Measurements from ENCODE around the gene KCNJ11. TPM values are rescaled to one million over a fixed set of nuclear protein-coding genes. Genes with fewer than 3 reads are reported as not detected.

KCNJ11 gene
- total RNA-seq, 1 experiment from 2014 or later, result 7.5 TPM

DNA sequence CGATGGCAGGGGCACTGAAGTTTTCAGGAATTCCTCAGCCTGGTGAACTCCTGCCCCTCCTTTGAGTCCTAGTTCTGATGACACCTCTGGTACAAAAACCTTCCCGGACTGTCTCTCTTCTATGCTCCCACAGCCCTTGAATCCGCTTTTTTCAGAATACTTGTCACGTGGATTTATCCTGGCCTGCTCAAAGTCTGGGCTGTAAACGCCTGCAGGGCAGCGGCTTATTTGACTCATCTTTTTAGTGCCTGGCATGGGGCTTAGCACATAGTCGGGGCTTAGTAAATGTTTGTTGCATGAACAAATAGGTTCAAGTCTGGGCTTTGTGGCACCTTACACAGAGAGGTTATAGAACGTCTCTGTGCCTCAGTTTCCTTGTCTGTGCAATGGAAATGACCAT lies 13.4 kb upstream of the KCNJ11 start:
- H3K4me3 ChIP-seq (replicated peaks in 1 of 2; ENCODE audit: low read depth in 1 of 2, low read length in 2 of 2), result no peak overlapping the region
- H4K20me1 ChIP-seq (ENCODE audit: insufficient read depth), result no peaks in the 10 kb centered on the region
- ATAC-seq, result no peak
- no peaks in the 10 kb centered on the region for H3K9me2 ChIP-seq (ENCODE audit: insufficient read depth)
- CTCF ChIA-PET, result no interaction called here
- no peak overlapping the region for H2AFZ ChIP-seq (ENCODE audit: low read depth, low read length, poor library complexity, severe bottlenecking)
- no peak for TF ChIP-seq CEBPB (IDR thresholded peaks at IDR 0.05; ENCODE audit: low read depth)
- TF ChIP-seq REST (IDR thresholded peaks at IDR 0.05; ENCODE audit: low read depth), result no peak
- no peak for TF ChIP-seq CBX3 (IDR thresholded peaks at IDR 0.05; ENCODE audit: low read depth)
- TF ChIP-seq EGR1 (IDR thresholded peaks at IDR 0.05; ENCODE audit: low read depth), result no peak
- TF ChIP-seq EZH2phosphoT487 (IDR thresholded peaks at IDR 0.05; ENCODE audit: borderline replicate concordance), result no peak
- TF ChIP-seq FOSL1 (IDR thresholded peaks at IDR 0.05; ENCODE audit: low read depth), result no peak
- no peak for TF ChIP-seq JUND (IDR thresholded peaks at IDR 0.05)
- TF ChIP-seq, protein P1, sequence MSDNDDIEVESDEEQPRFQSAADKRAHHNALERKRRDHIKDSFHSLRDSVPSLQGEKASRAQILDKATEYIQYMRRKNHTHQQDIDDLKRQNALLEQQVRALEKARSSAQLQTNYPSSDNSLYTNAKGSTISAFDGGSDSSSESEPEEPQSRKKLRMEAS (IDR thresholded peaks at IDR 0.05), result no peak
- no peak for TF ChIP-seq RAD21 (IDR thresholded peaks at IDR 0.05; ENCODE audit: low read depth)
- no peak for TF ChIP-seq EZH2 (IDR thresholded peaks at IDR 0.05)
- no peak for TF ChIP-seq SIN3A (IDR thresholded peaks at IDR 0.05; ENCODE audit: low read depth)
- no peak for TF ChIP-seq YY1 (IDR thresholded peaks at IDR 0.05; ENCODE audit: extremely low read depth, insufficient replicate concordance, low read depth, low read length)
- TF ChIP-seq CTCF (IDR thresholded peaks at IDR 0.05 in 2 of 3, conservative IDR thresholded peaks at IDR 0.05 in 1 of 3; ENCODE audit: borderline replicate concordance in 1 of 3, insufficient read depth in 1 of 3, low read depth in 2 of 3, low read length in 2 of 3), result no peak
- no peak for TF ChIP-seq ATF3 (IDR thresholded peaks at IDR 0.05)
- TF ChIP-seq POLR2A (IDR thresholded peaks at IDR 0.05; ENCODE audit: borderline replicate concordance, extremely low read depth, insufficient read depth, insufficient read length), result no peak
- TF ChIP-seq SRF (IDR thresholded peaks at IDR 0.05; ENCODE audit: low read depth), result no peak
- TF ChIP-seq ELF1 (IDR thresholded peaks at IDR 0.05; ENCODE audit: borderline replicate concordance, low read depth), result no peak
- H3K9me3 ChIP-seq (ENCODE audit: control insufficient read depth in 1 of 2, insufficient read depth in 1 of 2, low read depth in 1 of 2, low read length in 2 of 2), result no peaks in the 10 kb centered on the region
- H3K27ac ChIP-seq (ENCODE audit: low read depth, low read length), result no peak overlapping the region
- intact Hi-C loops (cut with micrococcal nuclease), result no loop called here
- H3K27me3 ChIP-seq (ENCODE audit: insufficient read depth, low read length), result no peaks in the 10 kb centered on the region
- RAD21 ChIA-PET (ENCODE audit: low non-redundant PET in 1 of 2, low total read pairs in 2 of 2, uncharacterized antibody in 2 of 2, unreplicated experiment in 2 of 2), result no interaction called here
- H3K9ac ChIP-seq (ENCODE audit: low read length), result no peak overlapping the region
- no peak for DNase-seq (ENCODE audit: low read depth, low spot score)
- no TSS peak for BruUV-seq (replicated peaks)
- H3K4me2 ChIP-seq (ENCODE audit: low read length), result no peak overlapping the region
- no peaks in the 10 kb centered on the region for H3K79me2 ChIP-seq (ENCODE audit: insufficient read depth, low read length)
- POLR2A ChIA-PET, result no interaction called here
- peaks cover 3 to 19% of the 10 kb centered on the region in 2 experiments; a peak in 3 of 4 replicates for H3K4me1 ChIP-seq (ENCODE audit: control insufficient read depth in 1 of 2, insufficient read depth in 2 of 2, low read length in 2 of 2)
- no peaks in the 10 kb centered on the region for H3K36me3 ChIP-seq (ENCODE audit: control insufficient read depth in 1 of 2, insufficient read depth in 2 of 2, low read length in 2 of 2)

All from HCT116 (cell line).